NB4 (cell line): Measurements from ENCODE around the gene ABHD14A.

Experiments used
- CTCF ChIP-seq: IDR thresholded peaks from one replicate; pipeline ENCODE4 v1.5.1; 2012; ENCODE audit warnings: low read depth, low read length
- MYC ChIP-seq: IDR thresholded peaks from 2 replicates; pipeline ENCODE4 v1.6.1; 2011; ENCODE audit warnings: low read depth, low read length

- TF ChIP-seq CTCF (no peak), MYC (no peak)
These were observed 28.1 kb upstream of the ABHD14A start for GRCh38 chr3:51946796-51947195.
